ENCODE results near the gene HNRNPL. TPM values are rescaled to one million over a fixed set of nuclear protein-coding genes. Genes with fewer than 3 reads are reported as not detected.
"Not testable (repeated sequence)": the region's sequence is repeated elsewhere in the genome, so short reads cannot be mapped to it uniquely, and the experiment has no call there.

The HNRNPL gene
- total and polyA plus RNA-seq, 8 donors, result 252 to 470 (median 429) TPM

GRCh38 chr19:38792250-38793111 is 57.3 kb downstream of the HNRNPL start:
- TF ChIP-seq, protein P1, sequence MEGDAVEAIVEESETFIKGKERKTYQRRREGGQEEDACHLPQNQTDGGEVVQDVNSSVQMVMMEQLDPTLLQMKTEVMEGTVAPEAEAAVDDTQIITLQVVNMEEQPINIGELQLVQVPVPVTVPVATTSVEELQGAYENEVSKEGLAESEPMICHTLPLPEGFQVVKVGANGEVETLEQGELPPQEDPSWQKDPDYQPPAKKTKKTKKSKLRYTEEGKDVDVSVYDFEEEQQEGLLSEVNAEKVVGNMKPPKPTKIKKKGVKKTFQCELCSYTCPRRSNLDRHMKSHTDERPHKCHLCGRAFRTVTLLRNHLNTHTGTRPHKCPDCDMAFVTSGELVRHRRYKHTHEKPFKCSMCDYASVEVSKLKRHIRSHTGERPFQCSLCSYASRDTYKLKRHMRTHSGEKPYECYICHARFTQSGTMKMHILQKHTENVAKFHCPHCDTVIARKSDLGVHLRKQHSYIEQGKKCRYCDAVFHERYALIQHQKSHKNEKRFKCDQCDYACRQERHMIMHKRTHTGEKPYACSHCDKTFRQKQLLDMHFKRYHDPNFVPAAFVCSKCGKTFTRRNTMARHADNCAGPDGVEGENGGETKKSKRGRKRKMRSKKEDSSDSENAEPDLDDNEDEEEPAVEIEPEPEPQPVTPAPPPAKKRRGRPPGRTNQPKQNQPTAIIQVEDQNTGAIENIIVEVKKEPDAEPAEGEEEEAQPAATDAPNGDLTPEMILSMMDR (IDR thresholded peaks at IDR 0.05), result peak in 1 of 2 donors; percentile 54
- peaks cover 0 to 8% of the 10 kb centered on the region in 2 donors for H3K4me1 ChIP-seq
- no peak overlapping the region for H3K27ac ChIP-seq
- intact Hi-C loops (cut with DNase I), result no loop called here
- no peaks in the 10 kb centered on the region for H3K27me3 ChIP-seq
- no peaks in the 10 kb centered on the region for H3K9me3 ChIP-seq
- no peaks in the 10 kb centered on the region for H3K36me3 ChIP-seq
- ATAC-seq, result peak; percentile 36
- peak in 2 of 4 donors; percentile 30 to 82 for DNase-seq
- peak overlapping the region in 1 of 2 donors; percentile 34 for H3K4me3 ChIP-seq

- ATAC-seq, result peak; percentile 97
- H3K4me1 ChIP-seq; H3K36me3 ChIP-seq; DNase-seq; H3K4me3 ChIP-seq; H3K27ac ChIP-seq; H3K9me3 ChIP-seq; H3K27me3 ChIP-seq; intact Hi-C loops (cut with DNase I): not testable (repeated sequence)
These were observed 58.2 kb downstream of the HNRNPL start for GRCh38 chr19:38791451-38792064.

DNA sequence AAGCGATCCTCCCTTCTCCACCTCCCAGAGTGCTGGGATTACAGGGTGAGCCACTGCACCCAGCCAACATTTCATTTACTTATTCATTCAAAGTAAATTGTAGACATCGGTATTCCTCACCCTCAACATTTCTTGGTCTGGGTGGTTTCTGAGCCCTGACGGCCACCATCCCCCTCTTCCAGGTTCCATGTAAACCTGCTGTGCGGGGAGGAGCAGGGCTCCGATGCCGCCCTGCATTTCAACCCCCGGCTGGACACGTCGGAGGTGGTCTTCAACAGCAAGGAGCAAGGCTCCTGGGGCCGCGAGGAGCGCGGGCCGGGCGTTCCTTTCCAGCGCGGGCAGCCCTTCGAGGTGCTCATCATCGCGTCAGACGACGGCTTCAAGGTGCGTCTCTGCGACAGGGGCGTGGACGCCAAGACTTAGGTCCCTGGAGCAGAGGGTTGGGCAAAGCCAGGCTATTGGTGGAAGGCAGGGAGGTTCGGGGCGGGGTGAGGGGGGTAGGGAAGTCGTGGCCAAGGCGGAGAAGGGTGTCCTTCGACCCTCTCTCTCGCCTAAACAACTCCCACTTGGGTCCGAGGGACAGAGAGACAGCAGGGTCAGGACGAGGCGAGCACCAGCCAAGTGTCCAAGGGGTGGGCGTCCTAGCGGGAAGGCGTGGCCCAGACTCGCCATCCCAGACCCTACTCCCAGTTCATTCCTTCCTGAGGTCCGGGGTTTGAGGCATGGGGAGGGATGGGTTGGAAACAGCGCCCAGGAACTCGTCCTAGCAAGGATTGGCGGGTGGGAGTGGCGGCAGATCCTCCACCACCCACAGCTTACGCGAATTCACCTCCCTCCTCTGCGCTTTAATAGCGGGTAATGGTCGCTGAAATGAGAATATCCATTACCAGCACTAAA is 59.0 kb downstream of the HNRNPL start:
- H3K4me3 ChIP-seq; DNase-seq; H3K9me3 ChIP-seq; intact Hi-C loops (cut with DNase I); H3K36me3 ChIP-seq; H3K27me3 ChIP-seq; H3K27ac ChIP-seq; H3K4me1 ChIP-seq: not testable (repeated sequence)
- ATAC-seq, result peak; percentile 20

DNA sequence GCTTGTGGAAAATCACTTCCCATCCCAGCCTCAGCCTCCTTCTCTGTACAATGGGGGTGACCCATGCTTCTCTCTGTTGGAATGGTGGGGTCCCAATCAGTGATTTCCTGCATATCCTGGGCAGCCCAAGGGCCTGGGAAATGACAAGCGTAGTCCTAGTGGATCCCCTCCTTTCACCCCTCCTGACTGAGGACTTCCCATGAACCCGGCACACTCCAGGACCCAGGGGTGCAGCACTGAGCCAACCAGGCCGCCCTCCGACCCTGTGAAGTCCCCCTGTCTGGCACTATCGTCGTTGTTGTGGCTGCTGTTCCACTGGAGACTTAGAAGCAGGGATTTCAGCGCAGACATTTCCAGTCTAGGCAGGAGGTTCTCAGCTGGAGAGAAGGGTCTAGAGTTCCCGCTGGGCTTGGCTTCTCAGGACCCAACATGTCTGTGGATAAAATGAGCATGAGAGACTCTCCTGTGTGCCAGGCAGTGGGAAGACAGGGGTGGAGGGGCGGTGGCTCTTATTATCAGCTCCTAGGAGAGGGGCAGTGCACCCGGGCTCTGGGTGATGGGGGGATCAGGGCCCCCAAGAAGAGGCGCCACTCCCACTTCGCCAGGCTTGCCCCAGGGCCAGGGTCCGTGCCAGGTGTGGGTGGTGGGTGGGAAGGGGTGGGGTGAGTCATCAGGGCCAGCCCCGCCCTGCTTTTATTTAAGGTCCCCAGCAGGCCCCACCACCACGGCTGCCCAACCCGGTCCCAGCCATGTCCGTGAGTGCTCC is 61.1 kb downstream of the HNRNPL start, which contains the start of gene LGALS7B:
LGALS7B (plus strand) TSS at position 723 of the 766 bp plus-strand sequence; CDS start at position 750, 27 bp downstream.
- no peak within 1 kb of the TSS for H3K27ac ChIP-seq
- no peak for DNase-seq
- no peaks in the 10 kb centered on the region for H3K27me3 ChIP-seq
- TF ChIP-seq, protein P1 (IDR thresholded peaks at IDR 0.05), result no peak
- H3K9me3 ChIP-seq, result no peaks in the 10 kb centered on the region
- ATAC-seq, result no peak
- intact Hi-C loops (cut with DNase I), result no loop called here
- H3K4me3 ChIP-seq, result no peak within 1 kb of the TSS
- peaks cover 0 to 8% of the 10 kb centered on the region in 2 donors for H3K4me1 ChIP-seq
- H3K36me3 ChIP-seq, result no peaks in the 10 kb centered on the region

- no peaks in the 10 kb centered on the region for H3K27me3 ChIP-seq
- H3K4me3 ChIP-seq, result no peak overlapping the region
- ATAC-seq (no peak), DNase-seq (no peak)
- intact Hi-C loops (cut with DNase I), result no loop called here
- no peak overlapping the region for H3K27ac ChIP-seq
- H3K36me3 ChIP-seq, result no peaks in the 10 kb centered on the region
- H3K4me1 ChIP-seq, result no peaks in the 10 kb centered on the region
- TF ChIP-seq, protein P1 (IDR thresholded peaks at IDR 0.05), result no peak
- no peaks in the 10 kb centered on the region for H3K9me3 ChIP-seq
These were observed 63.1 kb downstream of the HNRNPL start for GRCh38 chr19:38786572-38787265.

Other genes with a start within 250 kb of the HNRNPL start
- gene MAP4K1, start 232.0 kb downstream of the HNRNPL start, total RNA-seq, result 10 to 100 TPM in 1 of 2 donors, 1 to 10 TPM in 1; 6.1 to 10.7 TPM
- 1 to 10 TPM; 3.1 to 5.0 (median 3.9) TPM for gene MAP4K1, start 232.0 kb downstream of the HNRNPL start, polyA plus RNA-seq (ENCODE audit: insufficient read length in 6 of 6)
- gene EIF3K, start 230.8 kb downstream of the HNRNPL start, total RNA-seq, result 100 to 1,000 TPM; 184 to 224 TPM
- gene EIF3K, start 230.8 kb downstream of the HNRNPL start, polyA plus RNA-seq (ENCODE audit: insufficient read length in 6 of 6), result 100 to 1,000 TPM; 249 to 284 (median 276) TPM
- 100 to 1,000 TPM; 576 to 647 TPM for gene ACTN4, start 202.3 kb downstream of the HNRNPL start, total RNA-seq
- 100 to 1,000 TPM; 373 to 467 (median 397) TPM for gene ACTN4, start 202.3 kb downstream of the HNRNPL start, polyA plus RNA-seq (ENCODE audit: insufficient read length in 6 of 6)
- gene CAPN12, start 105.5 kb downstream of the HNRNPL start, total RNA-seq, result 1 to 10 TPM; 1.7 to 4.5 TPM
- gene CAPN12, start 105.5 kb downstream of the HNRNPL start, polyA plus RNA-seq (ENCODE audit: insufficient read length in 6 of 6), result 1 to 10 TPM; 1.6 to 4.9 (median 4.8) TPM
- 1 to 10 TPM in 1 of 2 donors, not detected in 1; 1.4 TPM for gene LGALS7, start 76.5 kb downstream of the HNRNPL start, total RNA-seq
- gene LGALS7, start 76.5 kb downstream of the HNRNPL start, polyA plus RNA-seq (ENCODE audit: insufficient read length in 6 of 6), result under 1 TPM in 1 of 6 donors, not detected in 5; 0.58 TPM
- gene LGALS7B, start 60.8 kb downstream of the HNRNPL start, total RNA-seq, result not detected
- 1 to 10 TPM in 4 of 6 donors, under 1 TPM in 2; 0.49 to 2.0 (median 1.4) TPM for gene LGALS7B, start 60.8 kb downstream of the HNRNPL start, polyA plus RNA-seq (ENCODE audit: insufficient read length in 6 of 6)
- gene LGALS4, start 37.0 kb downstream of the HNRNPL start, total RNA-seq, result 1 to 10 TPM in 1 of 2 donors, under 1 TPM in 1; 0.64 to 1.5 TPM
- 1 to 10 TPM; 1.0 to 3.4 (median 1.9) TPM for gene LGALS4, start 37.0 kb downstream of the HNRNPL start, polyA plus RNA-seq (ENCODE audit: insufficient read length in 6 of 6)
- 100 to 1,000 TPM; 154 to 185 TPM for gene ECH1, start 18.2 kb downstream of the HNRNPL start, total RNA-seq
- 100 to 1,000 TPM; 108 to 134 (median 116) TPM for gene ECH1, start 18.2 kb downstream of the HNRNPL start, polyA plus RNA-seq (ENCODE audit: insufficient read length in 6 of 6)
- 10 to 100 TPM in 1 of 2 donors, 1 to 10 TPM in 1; 8.6 to 10.8 TPM for gene RINL, start 28.3 kb upstream of the HNRNPL start, total RNA-seq
- gene RINL, start 28.3 kb upstream of the HNRNPL start, polyA plus RNA-seq (ENCODE audit: insufficient read length in 6 of 6), result 10 to 100 TPM in 1 of 6 donors, 1 to 10 TPM in 5; 7.2 to 12.0 (median 8.0) TPM
- gene SIRT2, start 49.6 kb upstream of the HNRNPL start, total RNA-seq, result 10 to 100 TPM; 52.1 to 53.9 TPM
- 10 to 100 TPM; 49.2 to 56.1 (median 52.6) TPM for gene SIRT2, start 49.6 kb upstream of the HNRNPL start, polyA plus RNA-seq (ENCODE audit: insufficient read length in 6 of 6)
- 10 to 100 TPM; 19.7 to 34.2 TPM for gene NFKBIB, start 50.0 kb upstream of the HNRNPL start, total RNA-seq
- gene NFKBIB, start 50.0 kb upstream of the HNRNPL start, polyA plus RNA-seq (ENCODE audit: insufficient read length in 6 of 6), result 1 to 10 TPM; 5.1 to 8.2 (median 6.3) TPM
- not detected for gene CCER2, start 62.2 kb upstream of the HNRNPL start, total RNA-seq
- gene CCER2, start 62.2 kb upstream of the HNRNPL start, polyA plus RNA-seq (ENCODE audit: insufficient read length in 6 of 6), result under 1 TPM; 0.25 to 0.87 (median 0.67) TPM
- gene SARS2, start 80.8 kb upstream of the HNRNPL start, total RNA-seq, result 10 to 100 TPM; 15.4 to 24.3 TPM
- gene SARS2, start 80.8 kb upstream of the HNRNPL start, polyA plus RNA-seq (ENCODE audit: insufficient read length in 6 of 6), result 10 to 100 TPM; 32.6 to 43.8 (median 37.1) TPM
- 10 to 100 TPM; 26.6 to 39.8 TPM for gene MRPS12, start 81.0 kb upstream of the HNRNPL start, total RNA-seq
- 10 to 100 TPM; 11.8 to 18.3 (median 15.4) TPM for gene MRPS12, start 81.0 kb upstream of the HNRNPL start, polyA plus RNA-seq (ENCODE audit: insufficient read length in 6 of 6)
- gene FBXO17, start 125.8 kb upstream of the HNRNPL start, total RNA-seq, result 10 to 100 TPM in 1 of 2 donors, 1 to 10 TPM in 1; 7.1 to 10.4 TPM
- gene FBXO17, start 125.8 kb upstream of the HNRNPL start, polyA plus RNA-seq (ENCODE audit: insufficient read length in 6 of 6), result 10 to 100 TPM; 40.0 to 50.3 (median 44.8) TPM
- 10 to 100 TPM; 11.4 to 11.9 TPM for gene FBXO27, start 182.6 kb upstream of the HNRNPL start, total RNA-seq
- gene FBXO27, start 182.6 kb upstream of the HNRNPL start, polyA plus RNA-seq (ENCODE audit: insufficient read length in 6 of 6), result 1 to 10 TPM; 3.3 to 4.7 (median 3.7) TPM
- gene ACP7, start 234.4 kb upstream of the HNRNPL start, total RNA-seq, result not detected
- gene ACP7, start 234.4 kb upstream of the HNRNPL start, polyA plus RNA-seq (ENCODE audit: insufficient read length in 6 of 6), result under 1 TPM; 0.13 to 0.23 (median 0.18) TPM